HEK293 (cell line): ENCODE measurements around the gene SERINC3.

Experiments used
- CTCF ChIA-PET: fragments of 350-600 bp; formaldehyde crosslinking; extraction: SDS; loops from one replicate; lab custom pipeline; 2021; ENCODE audit warnings: antibody characterized with exemption; lab: Yijun Ruan, JAX
- POLR2A ChIA-PET: fragments of 300-600 bp; formaldehyde crosslinking; extraction: SDS; loops from one replicate; lab custom pipeline; 2020; ENCODE audit warnings: antibody characterized with exemption, inconsistent platforms; lab: Yijun Ruan, JAX
- H3K27ac ChIP-seq: fragments of 200-500 bp; sonication (Bioruptor generic); 2 replicates; pipeline ENCODE4 v1.5.1; 2014; ENCODE audit warnings: low read depth, low read length, control low read depth, inconsistent platforms; ENCODE audit errors: extremely low read depth
- H3K36me3 ChIP-seq, 2 experiments: fragments of 200-500 bp in 1 of 2; sonication (Bioruptor generic) in 1 of 2; 1 replicate in 1 of 2; 2 replicates in 1 of 2; pipeline ENCODE4 v1.5.1; 2014 to 2017; ENCODE audit warnings: inconsistent platforms in 2 of 2, low read length in 2 of 2; ENCODE audit not compliant: control insufficient read depth in 2 of 2, insufficient read depth in 1 of 2
- H3K4me1 ChIP-seq: fragments of 200-500 bp; sonication (Bioruptor generic); 2 replicates; pipeline ENCODE4 v1.5.1; 2014; ENCODE audit warnings: mild to moderate bottlenecking, low read length, inconsistent platforms; ENCODE audit not compliant: control insufficient read depth, insufficient read depth
- H3K4me3 ChIP-seq: 2 replicates; pipeline ENCODE4 v1.5.1; 2011; ENCODE audit warnings: low read depth, mild to moderate bottlenecking, control low read depth, low read length, moderate library complexity
- H3K9me3 ChIP-seq: fragments of 200-500 bp; sonication (Bioruptor generic); 2 replicates; pipeline ENCODE4 v1.5.1; 2014; ENCODE audit warnings: low read depth, low read length, inconsistent platforms; ENCODE audit not compliant: control insufficient read depth, insufficient read depth
- ATF2 ChIP-seq: fragments of 450-650 bp; formaldehyde crosslinking; IDR thresholded peaks from 2 replicates; pipeline ENCODE4 v1.5.1; 2016; ENCODE audit warnings: missing biosample characterization, missing genetic modification characterization, low read depth
- ELK4 ChIP-seq: IDR thresholded peaks from 2 replicates; pipeline ENCODE4 v1.6.1; 2011; ENCODE audit warnings: mild to moderate bottlenecking, low read depth, low read length, borderline replicate concordance
- REST ChIP-seq: fragments of 450-650 bp; formaldehyde crosslinking; IDR thresholded peaks from 2 replicates; pipeline ENCODE4 v1.5.1; 2016; ENCODE audit warnings: missing biosample characterization, missing genetic modification characterization
- SP7 ChIP-seq: fragments of 450-650 bp; formaldehyde crosslinking; IDR thresholded peaks from 2 replicates; pipeline ENCODE4 v1.5.1; 2016; ENCODE audit warnings: missing biosample characterization, missing genetic modification characterization
- ZNF121 ChIP-seq: fragments of 450-650 bp; formaldehyde crosslinking; IDR thresholded peaks from 2 replicates; pipeline ENCODE4 v1.5.1; 2016; ENCODE audit warnings: missing biosample characterization, missing genetic modification characterization
- ZNF148 ChIP-seq: fragments of 450-650 bp; formaldehyde crosslinking; IDR thresholded peaks from 2 replicates; pipeline ENCODE4 v1.5.0; 2017; ENCODE audit warnings: missing biosample characterization, missing genetic modification characterization, borderline replicate concordance
- ZNF19 ChIP-seq: fragments of 450-650 bp; formaldehyde crosslinking; IDR thresholded peaks from 2 replicates; pipeline ENCODE4; 2016; ENCODE audit warnings: missing biosample characterization, missing genetic modification characterization, low read depth
- ZNF416 ChIP-seq: fragments of 450-650 bp; formaldehyde crosslinking; IDR thresholded peaks from 2 replicates; pipeline ENCODE4 v1.5.1; 2016; ENCODE audit warnings: missing biosample characterization, missing genetic modification characterization
- ZNF585B ChIP-seq: fragments of 450-650 bp; formaldehyde crosslinking; IDR thresholded peaks from 2 replicates; pipeline ENCODE4 v1.5.1; 2016; ENCODE audit warnings: missing biosample characterization, missing genetic modification characterization
- ZNF654 ChIP-seq: fragments of 450-650 bp; formaldehyde crosslinking; IDR thresholded peaks from 2 replicates; pipeline ENCODE4 v1.5.1; 2016; ENCODE audit warnings: low read depth, missing biosample characterization, missing genetic modification characterization
- ZNF785 ChIP-seq: fragments of 450-650 bp; formaldehyde crosslinking; IDR thresholded peaks from 2 replicates; pipeline ENCODE4 v1.5.1; 2016; ENCODE audit warnings: missing biosample characterization, missing genetic modification characterization
- ZSCAN4 ChIP-seq: fragments of 450-650 bp; formaldehyde crosslinking; IDR thresholded peaks from 2 replicates; pipeline ENCODE4 v1.5.1; 2017; ENCODE audit warnings: missing biosample characterization, missing genetic modification characterization

Gene SERINC3

GRCh38 chr20:44461142-44461802 lies 60.6 kb downstream of the SERINC3 start (continued):
- no peak for TF ChIP-seq REST (tag by site-specific recombination)
- TF ChIP-seq ZNF585B (tag by site-specific recombination), result no peak
- TF ChIP-seq ZNF121 (tag by site-specific recombination), result no peak
- no peak for TF ChIP-seq ZSCAN4 (tag by site-specific recombination)
- TF ChIP-seq ZNF654, result no peak

- CTCF ChIA-PET, result interaction anchor here (0.7 to 3.2 kb wide), 5 partner anchors 10 to 244 kb away, joined by 3 to 36 read pairs (median 5); no protein-coding TSS in a partner anchor
These were observed 61.1 kb downstream of the SERINC3 start for GRCh38 chr20:44460795-44461141.

GRCh38 chr20:44459271-44459670 lies 62.6 kb downstream of the SERINC3 start:
- POLR2A ChIA-PET, result no interaction called here
- no peaks in the 10 kb centered on the region for H3K9me3 ChIP-seq

More at GRCh38 chr20:44460795-44461141, 61.1 kb downstream of the SERINC3 start:
- Histone ChIP-seq H3K9me3 (no peaks in the 10 kb centered on the region), H3K4me1 (no peaks in the 10 kb centered on the region), H3K27ac (no peak overlapping the region), H3K36me3 (no peaks in the 10 kb centered on the region), H3K4me3 (no peak overlapping the region)
- POLR2A ChIA-PET, result no interaction called here
- TF ChIP-seq ZNF19 (no peak), ZNF654 (peak; percentile 53)

GRCh38 chr20:44457016-44457415 lies 64.9 kb downstream of the SERINC3 start:
- Histone ChIP-seq H3K4me3 (no peak overlapping the region), H3K27ac (no peak overlapping the region), H3K36me3 (no peaks in the 10 kb centered on the region), H3K9me3 (no peaks in the 10 kb centered on the region), H3K4me1 (no peaks in the 10 kb centered on the region)
- no peak for TF ChIP-seq ZNF148 (tag by site-specific recombination)
- TF ChIP-seq ZNF785 (tag by site-specific recombination), result no peak
- no peak for TF ChIP-seq ATF2 (tag by site-specific recombination)
- peak; percentile 59; the same call in 1 of the 2 replicates for TF ChIP-seq SP7 (tag by site-specific recombination)
- ChIA-PET POLR2A (no interaction called here), CTCF (no interaction called here)

More at GRCh38 chr20:44459271-44459670, 62.6 kb downstream of the SERINC3 start:
- H3K36me3 ChIP-seq, result no peaks in the 10 kb centered on the region
- H3K27ac ChIP-seq, result no peak overlapping the region
- CTCF ChIA-PET, result interaction anchor here (0.7 to 3.2 kb wide), 5 partner anchors 9 to 244 kb away, joined by 3 to 36 read pairs (median 4); no protein-coding TSS in a partner anchor
- TF ChIP-seq ELK4 (no peak), ZNF416 (tag by site-specific recombination) (no peak)
- no peaks in the 10 kb centered on the region for H3K4me1 ChIP-seq
- no peak overlapping the region for H3K4me3 ChIP-seq
